SU-DHL-6 (cell line): ENCODE results near the gene RPP40.

Experiments used
- EZH2phosphoT487 ChIP-seq: fragments of 200-600 bp; sonication (generic), shearing (Covaris generic); conservative IDR thresholded peaks from 2 replicates; pipeline ENCODE4 v1.6.1; 2018; ENCODE audit warnings: mild to moderate bottlenecking, antibody characterized with exemption, low read length, moderate library complexity, mixed read lengths
- TF ChIP-seq, protein P1 (sequence below): fragments of 200-600 bp; sonication (generic); IDR thresholded peaks from one replicate; pipeline ENCODE4 v1.5.1; 2017; ENCODE audit warnings: antibody characterized with exemption, mild to moderate bottlenecking, low read length, moderate library complexity; ENCODE audit not compliant: insufficient read depth, poor library complexity, severe bottlenecking

DNA sequence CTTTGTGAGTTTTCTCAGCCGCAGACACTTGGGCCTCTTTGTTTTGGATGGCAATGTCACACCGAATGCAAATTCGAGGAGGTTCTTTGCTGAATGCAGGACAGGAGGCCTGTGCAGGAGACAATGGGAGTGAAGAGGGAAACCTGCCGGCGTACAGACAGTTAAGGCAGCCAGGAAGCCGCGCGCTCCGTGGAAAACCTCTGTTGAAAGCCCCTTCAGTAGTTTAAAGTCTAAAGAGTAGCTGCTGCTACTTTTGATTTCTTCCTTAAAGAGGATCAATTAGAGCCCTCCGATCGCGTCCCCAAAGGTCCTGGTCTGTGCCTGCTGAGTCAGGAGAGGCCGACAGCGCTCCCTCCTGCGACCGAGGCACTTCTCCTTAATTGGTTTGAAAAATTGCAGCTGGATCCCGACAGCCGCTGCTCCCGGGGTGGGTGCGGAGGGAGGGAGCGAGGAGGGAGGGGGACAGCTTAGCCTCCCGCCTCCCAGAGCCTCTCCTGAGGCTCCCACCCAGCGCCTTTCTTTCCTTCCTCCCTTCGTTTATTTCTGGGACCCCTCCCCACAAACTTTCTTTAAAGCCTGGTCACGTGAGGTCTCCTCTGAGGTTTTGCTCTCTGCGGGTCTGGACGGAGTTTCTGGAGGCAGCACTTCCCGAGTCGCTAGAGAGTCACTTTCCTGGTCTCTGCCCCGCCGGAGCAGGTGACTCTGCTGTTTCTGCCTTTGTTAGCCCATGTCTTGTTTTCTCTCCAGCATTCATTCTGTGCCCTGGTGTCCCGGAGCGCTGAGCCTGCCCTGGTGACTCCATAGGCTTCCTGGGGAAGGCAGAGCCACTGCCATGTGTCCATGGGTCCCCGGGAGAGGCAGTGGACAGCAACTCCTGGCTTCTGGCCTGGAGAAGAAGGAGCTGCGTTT, 22.3 kb upstream of the RPP40 start:
- TF ChIP-seq, protein P1, sequence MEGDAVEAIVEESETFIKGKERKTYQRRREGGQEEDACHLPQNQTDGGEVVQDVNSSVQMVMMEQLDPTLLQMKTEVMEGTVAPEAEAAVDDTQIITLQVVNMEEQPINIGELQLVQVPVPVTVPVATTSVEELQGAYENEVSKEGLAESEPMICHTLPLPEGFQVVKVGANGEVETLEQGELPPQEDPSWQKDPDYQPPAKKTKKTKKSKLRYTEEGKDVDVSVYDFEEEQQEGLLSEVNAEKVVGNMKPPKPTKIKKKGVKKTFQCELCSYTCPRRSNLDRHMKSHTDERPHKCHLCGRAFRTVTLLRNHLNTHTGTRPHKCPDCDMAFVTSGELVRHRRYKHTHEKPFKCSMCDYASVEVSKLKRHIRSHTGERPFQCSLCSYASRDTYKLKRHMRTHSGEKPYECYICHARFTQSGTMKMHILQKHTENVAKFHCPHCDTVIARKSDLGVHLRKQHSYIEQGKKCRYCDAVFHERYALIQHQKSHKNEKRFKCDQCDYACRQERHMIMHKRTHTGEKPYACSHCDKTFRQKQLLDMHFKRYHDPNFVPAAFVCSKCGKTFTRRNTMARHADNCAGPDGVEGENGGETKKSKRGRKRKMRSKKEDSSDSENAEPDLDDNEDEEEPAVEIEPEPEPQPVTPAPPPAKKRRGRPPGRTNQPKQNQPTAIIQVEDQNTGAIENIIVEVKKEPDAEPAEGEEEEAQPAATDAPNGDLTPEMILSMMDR: no peak
- no peak for TF ChIP-seq EZH2phosphoT487
